Suprapubic skin (tissue), 4 donors: ENCODE results near the gene IFT52.

Experiments
- CTCF ChIP-seq, 2 donors: fragments of 200-600 bp in 1 of 2; fragments of 450-650 bp in 1 of 2; sonication (generic) in 1 of 2; IDR thresholded peaks; one replicate each; pipeline ENCODE4 v1.5.1; 2016 to 2019; ENCODE audit warnings: antibody characterized with exemption in 2 of 2, mild to moderate bottlenecking in 1 of 2, moderate library complexity in 1 of 2
- EP300 ChIP-seq: sonication (generic); formaldehyde crosslinking; IDR thresholded peaks from one replicate; pipeline ENCODE4 v1.6.1; 2017; ENCODE audit warnings: antibody characterized with exemption
- POLR2A ChIP-seq, 2 donors: fragments of 450-650 bp; IDR thresholded peaks; one replicate each; pipeline ENCODE4 v1.6.1; 2017; ENCODE audit warnings: antibody characterized with exemption in 2 of 2, mild to moderate bottlenecking in 2 of 2, moderate library complexity in 2 of 2
- POLR2AphosphoS5 ChIP-seq, 3 donors: sonication (generic); formaldehyde crosslinking; IDR thresholded peaks; one replicate each; pipeline ENCODE4 v1.6.1; 2017; ENCODE audit warnings: antibody characterized with exemption in 3 of 3

- TF ChIP-seq CTCF (IDR thresholded peaks at IDR 0.05) = no peak
- TF ChIP-seq EP300 = no peak
- TF ChIP-seq POLR2A (IDR thresholded peaks at IDR 0.05) = no peak
- no peak for TF ChIP-seq POLR2AphosphoS5 (IDR thresholded peaks at IDR 0.05)
Observed at GRCh38 chr20:43658069-43658722, 67.5 kb downstream of the IFT52 start.
